DOHH2 (cell line): ENCODE data around the gene NOCT.
"Not testable (repeated sequence)": the region's sequence is repeated elsewhere in the genome, so short reads cannot be mapped to it uniquely, and the experiment has no call there.

ENCODE experiments used
- H3F3A ChIP-seq: fragments of 200-600 bp; sonication (generic), shearing (Covaris generic); 2 replicates; pipeline ENCODE4 v1.6.0; 2016; ENCODE audit warnings: antibody characterized with exemption, mild to moderate bottlenecking; ENCODE audit not compliant: control insufficient read depth, insufficient read depth
- H3K27ac ChIP-seq: fragments of 200-600 bp; sonication (generic); 2 replicates; pipeline ENCODE4 v1.5.1; 2014; ENCODE audit warnings: low read depth, mild to moderate bottlenecking, low read length, moderate library complexity
- H3K27me3 ChIP-seq: fragments of 200-600 bp; sonication (generic); 2 replicates; pipeline ENCODE4 v1.6.1; 2014; ENCODE audit warnings: mild to moderate bottlenecking, low read length, mixed read lengths; ENCODE audit not compliant: control insufficient read depth
- H3K36me3 ChIP-seq: fragments of 200-600 bp; sonication (generic); 2 replicates; pipeline ENCODE4 v1.6.1; 2014; ENCODE audit warnings: mild to moderate bottlenecking, low read length, moderate library complexity, mixed read lengths; ENCODE audit not compliant: control insufficient read depth
- H3K4me1 ChIP-seq: fragments of 200-600 bp; sonication (generic); 2 replicates; pipeline ENCODE4 v1.6.1; 2014; ENCODE audit warnings: mild to moderate bottlenecking, low read length, mixed read lengths; ENCODE audit not compliant: control insufficient read depth
- H3K4me2 ChIP-seq: fragments of 200-600 bp; sonication (generic); 2 replicates; pipeline ENCODE4 v1.6.0; 2014; ENCODE audit warnings: mild to moderate bottlenecking, low read length, moderate library complexity
- H3K4me3 ChIP-seq: fragments of 200-600 bp; sonication (generic); 2 replicates; pipeline ENCODE4 v1.5.1; 2014; ENCODE audit warnings: mild to moderate bottlenecking, low read length, mixed read lengths
- H3K79me2 ChIP-seq: fragments of 200-600 bp; sonication (generic); 2 replicates; pipeline ENCODE4 v1.6.1; 2014; ENCODE audit warnings: mild to moderate bottlenecking, low read length, mixed read lengths; ENCODE audit not compliant: control insufficient read depth
- H3K9me2 ChIP-seq: fragments of 200-600 bp; sonication (generic); replicated peaks from 2 replicates; pipeline ENCODE4 v1.6.1; 2014; ENCODE audit warnings: mild to moderate bottlenecking, low read length, mixed read lengths; ENCODE audit not compliant: control insufficient read depth
- H3K9me3 ChIP-seq: fragments of 200-600 bp; sonication (generic); 2 replicates; pipeline ENCODE4 v1.6.1; 2014; ENCODE audit warnings: antibody characterized with exemption, low read length, mixed read lengths; ENCODE audit not compliant: control insufficient read depth, insufficient read depth
- H4K20me1 ChIP-seq: fragments of 200-600 bp; sonication (generic); 2 replicates; pipeline ENCODE4 v1.6.0; 2014; ENCODE audit warnings: low read depth, mild to moderate bottlenecking, antibody characterized with exemption, low read length, moderate library complexity; ENCODE audit not compliant: control insufficient read depth, insufficient read depth
- EZH2phosphoT487 ChIP-seq: fragments of 200-600 bp; sonication (generic); IDR thresholded peaks from 2 replicates; pipeline ENCODE4 v1.6.1; 2017; ENCODE audit warnings: borderline replicate concordance, mild to moderate bottlenecking, antibody characterized with exemption, low read length, moderate library complexity, mixed read lengths
- TF ChIP-seq, protein P1 (sequence below): fragments of 200-600 bp; sonication (generic); IDR thresholded peaks from one replicate; pipeline ENCODE4 v1.5.1; 2014; ENCODE audit warnings: antibody characterized with exemption, mild to moderate bottlenecking, low read depth, low read length; ENCODE audit not compliant: poor library complexity, severe bottlenecking

The NOCT gene

DNA sequence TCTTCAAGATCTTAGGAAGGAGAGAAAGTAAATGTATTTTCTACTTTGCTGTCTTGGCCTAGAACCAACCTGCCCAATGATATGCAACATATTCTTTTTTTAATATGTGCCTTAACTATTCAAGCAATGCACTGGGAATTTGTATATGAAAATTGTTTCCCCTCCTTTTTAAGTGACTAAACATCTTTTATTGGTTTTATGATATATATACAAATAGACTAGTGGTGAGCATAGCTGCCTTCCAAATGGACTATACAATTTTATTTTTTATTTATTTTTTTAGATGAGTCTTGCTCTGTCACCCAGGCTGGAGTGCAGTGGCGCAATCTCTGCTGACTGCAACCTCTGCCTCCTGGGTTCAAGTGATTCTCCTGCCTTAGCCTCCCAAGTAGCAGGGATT, 10.3 kb downstream of the NOCT start:
- Histone ChIP-seq H3K27me3 (no peaks in the 10 kb centered on the region), H3K4me3 (no peak overlapping the region), H3K9me3 (no peaks in the 10 kb centered on the region), H3K4me2 (no peak overlapping the region), H3K4me1 (peaks cover 10% of the 10 kb centered on the region), H3F3A (peaks cover 16% of the 10 kb centered on the region), H3K27ac (no peak overlapping the region), H3K79me2 (peaks cover 94% of the 10 kb centered on the region), H4K20me1 (peaks cover 6% of the 10 kb centered on the region; the same call in 1 of the 2 replicates), H3K9me2 (no peaks in the 10 kb centered on the region), H3K36me3 (peaks cover 9% of the 10 kb centered on the region; the same call in 1 of the 2 replicates)
- no peak for TF ChIP-seq EZH2phosphoT487
- TF ChIP-seq, protein P1, sequence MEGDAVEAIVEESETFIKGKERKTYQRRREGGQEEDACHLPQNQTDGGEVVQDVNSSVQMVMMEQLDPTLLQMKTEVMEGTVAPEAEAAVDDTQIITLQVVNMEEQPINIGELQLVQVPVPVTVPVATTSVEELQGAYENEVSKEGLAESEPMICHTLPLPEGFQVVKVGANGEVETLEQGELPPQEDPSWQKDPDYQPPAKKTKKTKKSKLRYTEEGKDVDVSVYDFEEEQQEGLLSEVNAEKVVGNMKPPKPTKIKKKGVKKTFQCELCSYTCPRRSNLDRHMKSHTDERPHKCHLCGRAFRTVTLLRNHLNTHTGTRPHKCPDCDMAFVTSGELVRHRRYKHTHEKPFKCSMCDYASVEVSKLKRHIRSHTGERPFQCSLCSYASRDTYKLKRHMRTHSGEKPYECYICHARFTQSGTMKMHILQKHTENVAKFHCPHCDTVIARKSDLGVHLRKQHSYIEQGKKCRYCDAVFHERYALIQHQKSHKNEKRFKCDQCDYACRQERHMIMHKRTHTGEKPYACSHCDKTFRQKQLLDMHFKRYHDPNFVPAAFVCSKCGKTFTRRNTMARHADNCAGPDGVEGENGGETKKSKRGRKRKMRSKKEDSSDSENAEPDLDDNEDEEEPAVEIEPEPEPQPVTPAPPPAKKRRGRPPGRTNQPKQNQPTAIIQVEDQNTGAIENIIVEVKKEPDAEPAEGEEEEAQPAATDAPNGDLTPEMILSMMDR, result no peak

DNA sequence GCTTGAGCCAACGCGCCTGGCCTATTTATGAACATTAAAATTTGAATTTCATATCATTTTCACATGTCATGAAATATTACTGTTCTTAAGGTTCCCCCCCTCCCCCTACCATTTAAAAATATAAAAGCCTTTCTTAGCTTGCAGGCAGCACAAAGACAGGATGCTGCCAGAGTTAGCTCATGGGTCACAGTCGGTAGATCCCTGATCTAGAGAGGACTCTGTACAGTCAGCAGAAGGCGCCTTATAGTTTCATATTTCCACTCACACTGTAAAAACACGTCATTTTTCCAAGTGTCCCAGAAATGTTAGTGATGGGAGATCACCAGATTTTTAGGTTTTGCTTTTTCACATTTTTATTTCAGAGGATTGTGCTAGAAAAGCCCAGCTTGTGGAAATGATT, 12.2 kb downstream of the NOCT start:
- no peak overlapping the region for H3K4me2 ChIP-seq
- H3K9me3 ChIP-seq, result no peaks in the 10 kb centered on the region
- H3K27me3 ChIP-seq, result no peaks in the 10 kb centered on the region
- peaks cover 9% of the 10 kb centered on the region; the same call in 1 of the 2 replicates for H3K36me3 ChIP-seq
- peaks cover 19% of the 10 kb centered on the region; the same call in 1 of the 2 replicates for H4K20me1 ChIP-seq
- peaks cover 16% of the 10 kb centered on the region for H3F3A ChIP-seq
- peaks cover 3% of the 10 kb centered on the region; the same call in 1 of the 2 replicates for H3K4me1 ChIP-seq
- no peak overlapping the region for H3K27ac ChIP-seq
- H3K9me2 ChIP-seq, result no peaks in the 10 kb centered on the region
- H3K4me3 ChIP-seq, result no peak overlapping the region
- TF ChIP-seq EZH2phosphoT487, result no peak
- TF ChIP-seq, protein P1, result no peak
- peaks cover 94% of the 10 kb centered on the region for H3K79me2 ChIP-seq

DNA sequence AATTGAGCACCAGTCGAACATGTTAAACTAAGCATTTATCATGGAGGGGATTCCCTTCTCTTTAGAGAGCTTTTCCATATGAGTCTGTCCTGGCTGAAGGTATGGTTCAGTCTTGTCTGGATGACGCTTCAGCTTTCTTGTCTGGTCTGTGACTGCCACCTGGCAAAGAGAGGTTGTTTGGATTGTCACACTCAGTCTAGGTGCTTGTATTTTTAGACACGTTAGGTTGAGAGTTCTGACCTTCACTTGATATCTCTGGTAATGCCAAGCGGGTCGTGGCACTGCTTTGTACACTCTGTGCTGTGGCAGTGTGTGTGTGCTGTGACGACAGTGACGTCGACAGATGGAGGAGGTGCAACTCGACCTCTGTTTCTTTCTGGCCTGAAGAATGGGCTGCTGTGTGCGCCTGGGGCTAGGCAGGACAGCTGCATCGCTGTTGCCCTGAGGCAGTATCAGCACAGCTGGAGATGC, 12.6 kb downstream of the NOCT start:
- H3K4me3 ChIP-seq, result no peak overlapping the region
- peaks cover 94% of the 10 kb centered on the region for H3K79me2 ChIP-seq
- no peak overlapping the region for H3K27ac ChIP-seq
- H4K20me1 ChIP-seq, result peaks cover 20% of the 10 kb centered on the region; the same call in 1 of the 2 replicates
- no peak overlapping the region for H3K4me2 ChIP-seq
- H3K4me1 ChIP-seq, result peaks cover 5% of the 10 kb centered on the region
- peaks cover 16% of the 10 kb centered on the region for H3F3A ChIP-seq
- H3K9me3 ChIP-seq, result no peaks in the 10 kb centered on the region
- H3K27me3 ChIP-seq, result no peaks in the 10 kb centered on the region
- peaks cover 9% of the 10 kb centered on the region; the same call in 1 of the 2 replicates for H3K36me3 ChIP-seq
- H3K9me2 ChIP-seq, result no peaks in the 10 kb centered on the region
- TF ChIP-seq EZH2phosphoT487, result no peak
- TF ChIP-seq, protein P1, result no peak

DNA sequence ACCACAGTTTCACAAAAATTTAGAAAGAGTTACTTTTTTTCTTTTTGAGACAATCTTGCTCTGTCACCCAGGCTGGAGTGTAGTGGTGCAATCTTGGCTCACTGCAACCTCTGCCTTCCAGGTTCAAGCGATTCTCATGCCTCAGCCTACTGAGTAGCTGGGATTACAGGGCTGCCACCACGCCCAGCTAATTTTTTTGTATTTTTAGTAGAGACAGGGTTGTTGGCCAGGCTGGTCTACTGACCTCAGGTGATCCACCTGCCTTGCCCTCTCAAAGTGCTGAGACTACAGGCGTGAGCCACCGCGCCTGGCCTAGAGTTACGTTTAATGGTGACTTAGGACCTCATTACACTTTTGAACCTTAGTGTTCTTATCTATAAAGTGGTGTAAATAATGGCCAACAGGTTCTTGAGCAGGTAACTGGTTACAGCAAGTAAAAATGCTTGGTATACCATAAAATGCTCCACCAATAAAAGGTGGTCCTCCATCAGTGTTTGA, 14.3 kb downstream of the NOCT start:
- H3K36me3 ChIP-seq, H3K9me3 ChIP-seq, H3K4me2 ChIP-seq, H3K4me3 ChIP-seq, H3K27me3 ChIP-seq, H3K27ac ChIP-seq, H3K9me2 ChIP-seq: not testable (repeated sequence)
- Histone ChIP-seq H3K4me1 (peaks cover 10% of the 10 kb centered on the region), H3K79me2 (peaks cover 94% of the 10 kb centered on the region), H3F3A (peaks cover 16% of the 10 kb centered on the region), H4K20me1 (peaks cover 18% of the 10 kb centered on the region; the same call in 1 of the 2 replicates)
